HG03342 (cell line): ENCODE data around the gene QSOX1.

Experiments used
- ATAC-seq: cut with Tn5 transposase; IDR thresholded peaks from one replicate; pipeline ENCODE4 v1.9.1; 2021; ENCODE audit warnings: mild to moderate bottlenecking, moderate library complexity; ENCODE audit not compliant: unreplicated experiment

QSOX1 gene

DNA sequence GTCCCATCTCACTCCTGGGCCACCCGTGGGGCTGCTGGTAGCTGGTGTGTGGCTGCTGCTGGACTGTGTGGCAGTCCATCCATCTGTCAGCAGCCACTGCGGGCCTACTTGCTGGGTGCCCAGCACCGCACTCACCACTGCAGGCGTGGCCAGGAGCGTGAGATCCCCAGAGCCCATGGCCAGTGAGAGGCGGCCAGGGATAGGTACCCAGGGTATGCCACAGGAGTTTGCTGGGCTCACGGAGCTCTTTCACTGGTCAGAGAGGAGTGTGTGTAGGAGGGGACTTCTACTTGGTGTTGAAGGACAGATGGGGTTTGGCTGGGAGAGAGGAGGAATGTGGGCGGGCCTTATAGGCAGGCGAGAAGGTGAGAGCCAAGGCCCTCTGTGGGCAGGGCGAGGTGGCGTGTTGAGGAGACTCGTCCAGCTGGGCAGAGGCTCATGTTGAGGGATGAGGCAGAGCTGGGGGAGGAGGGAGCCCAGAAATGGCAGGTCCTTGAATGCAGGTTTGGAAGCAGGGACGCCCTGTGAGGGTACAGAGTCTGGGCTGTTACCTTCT, 15.0 kb downstream of the QSOX1 start:
- no peak for ATAC-seq

DNA sequence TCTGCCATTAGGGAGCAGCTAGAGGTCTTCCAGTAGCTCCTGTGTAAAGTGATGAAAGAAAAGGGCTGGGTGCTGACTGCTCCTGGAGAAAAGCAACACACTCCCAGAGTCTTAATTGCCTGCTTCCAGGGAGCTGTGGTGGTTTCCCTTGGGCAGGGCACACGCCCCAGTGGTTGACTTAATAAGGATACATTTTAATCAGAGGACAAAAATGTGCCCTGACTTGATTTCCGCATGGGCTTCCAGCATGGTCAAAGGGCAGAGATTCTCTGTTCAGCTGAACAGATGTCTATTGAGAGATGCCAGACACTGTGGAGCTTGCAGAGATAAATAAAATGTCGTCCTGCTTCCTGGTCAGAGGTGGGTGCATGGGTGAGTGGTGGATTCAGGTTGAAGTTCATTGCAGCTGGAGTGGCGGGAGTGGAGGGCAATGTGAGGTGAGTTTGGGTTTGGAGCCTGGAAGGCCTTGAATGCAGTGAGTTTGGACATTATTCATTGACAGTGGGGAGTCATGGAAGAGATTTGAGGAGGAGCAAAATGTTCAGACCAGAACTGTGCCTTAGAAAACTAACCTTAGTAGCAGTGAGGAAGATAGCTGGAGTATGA, 16.0 kb downstream of the QSOX1 start:
- ATAC-seq = no peak

DNA sequence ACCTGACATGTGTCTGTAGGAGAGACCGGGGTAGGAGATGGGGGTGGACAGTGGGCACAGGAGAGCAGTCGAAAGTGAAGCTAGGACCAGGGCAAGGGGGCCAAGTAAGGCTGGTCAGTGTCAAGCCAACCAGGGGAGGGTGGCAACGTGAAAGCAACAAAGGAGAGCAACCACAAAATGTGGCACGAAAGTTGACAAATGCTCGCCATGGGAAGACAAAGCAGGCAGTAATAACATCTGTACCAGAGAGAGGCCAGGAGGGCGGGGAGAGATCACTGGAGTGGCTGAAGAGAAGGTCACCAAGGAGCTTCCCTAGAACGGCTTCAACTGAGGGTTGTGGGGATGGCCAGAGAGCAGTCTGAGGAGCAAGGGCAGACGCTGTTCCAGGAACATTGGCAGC, 17.0 kb downstream of the QSOX1 start:
- ATAC-seq = no peak

DNA sequence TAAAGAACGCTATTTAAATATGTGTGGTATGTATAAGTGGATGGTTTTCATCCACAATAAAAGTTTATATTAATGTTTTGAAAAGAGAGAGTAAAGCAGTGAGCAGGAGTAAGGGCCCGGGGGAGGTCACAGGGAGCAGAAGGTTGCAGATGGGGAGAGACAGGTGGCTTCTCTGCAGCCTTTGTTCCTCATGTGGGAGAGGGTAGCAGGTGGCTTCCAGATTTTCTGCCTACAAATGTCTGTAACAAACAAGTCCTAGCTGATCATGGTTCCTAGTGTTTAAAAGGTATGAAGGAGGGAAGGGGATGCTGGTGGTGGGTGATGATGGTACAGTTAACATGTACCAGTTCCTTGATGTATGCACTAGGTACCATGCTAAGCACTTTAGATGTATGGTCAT, 18.8 kb downstream of the QSOX1 start:
- ATAC-seq = no peak

DNA sequence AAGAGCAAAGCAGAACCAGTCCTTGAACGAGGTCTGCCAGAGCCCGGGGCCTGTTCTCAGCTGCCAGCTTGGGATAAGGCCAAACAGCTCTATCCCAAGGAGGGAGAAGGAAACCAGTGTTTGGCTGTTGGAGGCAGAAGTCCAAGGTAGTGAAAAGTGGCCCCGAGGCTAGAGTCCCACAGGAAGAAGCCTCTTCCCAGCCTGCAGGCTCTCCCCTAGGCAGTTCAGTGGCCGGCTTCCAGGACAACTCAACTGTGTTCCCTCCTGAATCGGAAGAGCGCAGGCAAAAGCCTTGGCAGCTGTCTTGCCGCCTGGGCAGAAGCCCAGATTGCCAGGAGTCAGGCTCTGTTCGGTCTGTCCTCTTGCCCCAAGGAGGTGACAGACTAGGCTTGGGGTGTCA, 19.3 kb downstream of the QSOX1 start:
- no peak for ATAC-seq

DNA sequence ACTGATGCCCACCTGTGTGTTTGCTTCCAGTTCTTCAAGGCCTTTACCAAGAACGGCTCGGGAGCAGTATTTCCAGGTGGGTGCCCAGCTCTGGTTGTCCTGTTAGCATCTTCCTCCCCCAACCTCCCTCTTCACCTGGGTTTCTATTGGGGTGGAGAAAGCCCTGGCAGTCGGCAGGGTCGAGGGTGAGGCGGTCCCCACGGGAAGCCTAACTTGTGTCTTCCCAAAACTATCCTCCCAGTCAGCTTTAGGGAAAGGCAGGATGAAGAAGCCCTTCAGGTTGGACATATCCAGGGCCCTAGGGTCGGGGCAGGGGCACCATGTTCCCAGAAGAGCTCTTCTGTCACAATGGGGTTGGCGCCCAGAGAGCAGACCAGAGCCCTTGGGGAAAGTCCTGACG, 20.6 kb downstream of the QSOX1 start:
- ATAC-seq = no peak

DNA sequence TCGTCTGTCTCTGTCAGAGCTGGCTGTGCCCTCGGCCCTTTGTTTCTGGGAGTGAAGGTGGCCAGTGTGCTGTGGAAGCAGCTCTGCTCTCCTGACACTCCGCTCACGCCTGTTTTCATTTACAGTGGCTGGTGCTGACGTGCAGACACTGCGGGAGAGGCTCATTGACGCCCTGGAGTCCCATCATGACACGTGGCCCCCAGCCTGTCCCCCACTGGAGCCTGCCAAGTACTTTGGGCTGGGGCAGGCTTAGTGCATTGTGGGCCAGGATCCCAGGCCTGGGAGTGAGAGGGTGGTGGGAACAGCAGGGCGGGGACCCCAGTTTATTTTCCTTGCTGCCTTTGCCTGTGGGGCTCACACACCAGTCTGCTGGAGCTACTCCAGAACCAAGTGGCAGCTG, 21.1 kb downstream of the QSOX1 start:
- ATAC-seq = no peak

DNA sequence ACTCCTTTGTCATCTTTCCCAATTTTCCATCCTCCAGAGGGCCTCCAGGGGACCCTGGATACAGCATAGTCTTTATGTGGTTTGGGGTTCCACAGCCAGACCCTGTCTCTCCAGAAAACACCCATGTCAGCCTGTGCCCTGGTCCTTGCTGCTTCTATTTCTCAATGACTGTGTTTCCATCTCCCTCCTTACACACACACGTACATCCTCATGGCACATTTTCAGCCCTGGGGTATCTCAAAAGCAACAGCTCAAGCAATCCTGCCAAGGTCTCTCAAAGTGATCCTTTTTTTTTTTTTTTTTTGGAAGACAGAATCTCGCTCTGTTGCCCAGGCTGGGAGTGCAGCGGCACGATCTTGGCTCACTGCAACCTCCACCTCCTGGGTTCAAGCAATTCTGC, 22.3 kb downstream of the QSOX1 start:
- ATAC-seq = no peak

DNA sequence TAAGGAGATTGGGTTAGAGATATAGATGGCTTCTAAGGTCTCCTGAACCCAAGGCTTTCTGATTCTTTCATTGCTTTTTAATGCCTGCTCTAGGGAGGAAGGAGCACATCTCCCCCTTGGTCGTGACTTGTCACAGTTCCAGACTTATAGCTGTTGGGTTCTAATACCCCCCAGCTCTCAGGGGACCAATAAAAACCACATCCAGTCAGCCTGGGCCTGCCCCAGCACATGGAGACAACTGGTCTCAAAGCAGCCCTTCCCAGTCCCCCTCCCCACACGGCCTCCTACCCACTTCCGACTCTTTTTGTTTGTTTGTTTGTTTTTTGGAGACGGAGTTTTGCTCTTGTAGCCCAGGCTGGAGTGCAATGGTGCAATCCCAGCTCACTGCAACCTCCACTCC, 23.3 kb downstream of the QSOX1 start:
- ATAC-seq = no peak

DNA sequence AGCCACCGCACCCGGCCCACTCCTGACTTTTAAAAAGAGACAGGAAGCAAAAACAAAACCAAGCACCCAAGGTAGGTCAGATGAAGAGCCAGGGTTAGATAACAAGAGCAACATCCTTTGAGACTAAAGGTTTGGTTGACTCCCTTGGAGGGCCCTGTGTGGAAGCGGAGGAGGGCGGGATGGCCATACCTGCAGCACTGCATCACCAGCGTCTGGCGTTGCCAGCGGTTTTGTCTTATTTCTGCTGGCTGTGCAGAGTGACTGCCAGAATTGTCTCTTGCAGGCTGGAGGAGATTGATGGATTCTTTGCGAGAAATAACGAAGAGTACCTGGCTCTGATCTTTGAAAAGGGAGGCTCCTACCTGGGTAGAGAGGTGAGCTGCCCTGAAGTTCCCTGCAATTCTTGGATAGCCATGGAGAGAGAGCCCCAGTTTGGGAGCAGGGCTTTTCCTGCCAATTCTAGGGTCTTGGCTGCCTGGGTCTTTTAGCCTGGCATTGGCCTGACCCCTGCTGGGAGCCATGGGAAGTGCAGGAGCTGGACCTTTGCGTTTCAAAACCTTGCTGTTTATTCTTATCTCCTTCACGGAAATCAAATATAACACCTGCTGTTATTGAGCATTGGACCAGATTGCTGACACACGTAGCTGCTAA, 24.0 kb downstream of the QSOX1 start:
- peak; percentile 63 for ATAC-seq

DNA sequence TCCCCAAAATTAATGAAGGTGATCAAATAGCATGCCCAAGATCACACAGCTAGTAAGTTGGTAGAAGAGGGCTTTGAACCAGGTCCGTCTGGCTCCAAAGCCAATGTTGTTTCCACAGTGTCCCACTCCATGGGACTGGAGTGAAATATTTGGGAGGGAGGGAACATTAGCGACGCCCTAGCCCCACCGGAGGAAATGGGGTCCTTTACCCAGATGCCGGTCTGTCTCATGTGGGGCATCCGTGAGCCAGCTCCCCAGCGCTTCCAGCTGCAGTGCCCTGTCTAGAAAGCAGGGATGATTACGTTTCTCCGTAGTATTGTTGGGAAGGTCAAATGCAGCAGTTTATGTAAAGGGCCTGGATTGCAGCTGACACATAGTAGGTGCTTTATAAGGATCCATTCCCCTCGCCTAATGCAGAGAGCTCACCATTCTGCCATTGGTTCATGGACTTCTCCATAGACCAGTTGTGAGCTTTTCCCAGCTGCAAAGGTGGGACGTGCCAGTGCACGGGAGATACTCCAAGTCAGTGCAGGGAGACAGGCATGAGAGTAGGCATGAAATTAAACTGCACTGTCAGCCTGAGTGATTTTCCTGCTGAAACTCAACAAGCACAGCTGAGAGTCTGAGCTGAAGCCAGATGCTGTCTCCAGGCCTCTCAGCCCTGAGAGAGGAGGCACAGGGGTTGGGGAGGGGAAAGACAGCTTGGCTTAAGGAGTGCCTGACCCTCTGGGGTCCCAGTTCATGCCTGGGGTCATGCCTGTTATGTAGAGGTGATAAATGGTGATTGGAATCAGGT, 24.7 kb downstream of the QSOX1 start:
- ATAC-seq = no peak

DNA sequence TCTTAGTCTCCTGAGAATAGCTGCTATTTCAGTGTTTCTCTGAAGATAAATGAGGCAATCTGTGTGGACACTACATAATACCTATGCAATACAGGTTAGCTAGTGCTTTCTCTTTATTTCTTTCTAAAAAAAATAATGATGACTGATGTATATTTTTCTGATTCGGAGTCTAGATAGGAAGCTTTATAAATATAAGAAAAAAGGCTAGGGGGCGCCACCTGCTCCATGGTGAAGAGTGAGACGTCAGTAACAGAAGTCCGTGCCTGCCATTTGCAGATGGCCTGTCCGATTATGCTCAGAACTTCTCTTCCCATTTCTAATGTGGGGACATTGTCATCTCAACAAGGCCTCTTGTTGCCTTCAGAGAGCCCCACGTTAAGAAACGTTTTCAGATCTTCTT, 26.4 kb downstream of the QSOX1 start:
- ATAC-seq = no peak

DNA sequence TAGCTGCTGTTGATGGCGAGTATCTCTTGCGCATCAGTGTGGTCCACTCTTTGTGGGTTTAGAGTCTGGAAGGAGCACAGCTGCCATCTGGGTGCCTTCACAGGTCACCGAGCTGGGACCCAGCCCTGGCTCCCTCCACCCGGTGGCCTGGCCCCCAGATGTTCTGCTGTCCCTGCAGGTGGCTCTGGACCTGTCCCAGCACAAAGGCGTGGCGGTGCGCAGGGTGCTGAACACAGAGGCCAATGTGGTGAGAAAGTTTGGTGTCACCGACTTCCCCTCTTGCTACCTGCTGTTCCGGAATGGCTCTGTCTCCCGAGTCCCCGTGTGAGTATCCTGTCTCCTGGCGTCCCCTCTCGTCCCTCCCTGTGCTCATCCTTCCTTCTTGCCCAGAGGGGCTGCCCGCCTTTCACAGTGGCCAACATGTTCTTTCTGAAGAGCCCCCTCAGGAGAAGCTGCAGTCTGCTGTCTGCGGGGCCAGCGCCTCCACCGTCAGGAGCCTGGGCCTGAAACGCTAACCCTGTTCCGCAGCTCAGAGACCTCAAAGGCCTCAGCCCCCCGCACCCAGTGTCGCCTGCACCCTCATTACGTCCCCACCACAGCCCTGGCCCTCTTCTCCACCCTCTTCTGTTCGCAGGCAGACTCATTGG, 27.4 kb downstream of the QSOX1 start:
- ATAC-seq = no peak

DNA sequence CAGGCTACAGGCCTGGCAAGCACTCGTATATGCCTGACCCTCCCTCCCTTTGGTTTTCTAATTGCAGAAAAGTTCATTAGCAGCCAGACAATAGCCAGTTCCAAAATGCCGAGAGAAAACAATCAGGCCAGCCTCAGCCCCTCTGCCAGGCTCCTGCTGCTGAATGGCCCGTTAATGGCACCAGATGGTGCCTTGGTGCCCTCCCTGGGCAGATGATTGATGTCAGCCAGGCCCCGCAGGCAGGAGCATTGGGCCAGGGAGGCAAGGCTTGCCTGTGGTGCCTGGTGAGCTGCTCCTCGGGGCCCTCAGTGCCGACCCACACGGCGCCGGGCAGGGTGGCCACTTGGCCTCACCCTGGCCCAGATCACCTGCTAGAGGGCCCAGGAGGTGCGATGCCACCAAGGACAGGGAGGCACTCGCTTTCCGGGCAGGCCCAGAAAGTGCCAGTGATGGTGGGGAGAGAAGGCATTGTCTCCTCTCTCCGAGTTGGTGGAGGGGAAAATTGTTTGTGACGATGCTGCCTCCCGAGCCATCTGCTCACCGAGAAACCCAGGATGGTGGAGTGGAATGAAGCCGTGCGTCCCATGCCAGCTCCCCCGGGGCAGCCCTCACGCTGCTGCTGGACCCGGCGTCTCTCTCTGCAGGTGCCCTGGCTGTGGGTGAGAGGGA, 28.1 kb downstream of the QSOX1 start:
- ATAC-seq = no peak

DNA sequence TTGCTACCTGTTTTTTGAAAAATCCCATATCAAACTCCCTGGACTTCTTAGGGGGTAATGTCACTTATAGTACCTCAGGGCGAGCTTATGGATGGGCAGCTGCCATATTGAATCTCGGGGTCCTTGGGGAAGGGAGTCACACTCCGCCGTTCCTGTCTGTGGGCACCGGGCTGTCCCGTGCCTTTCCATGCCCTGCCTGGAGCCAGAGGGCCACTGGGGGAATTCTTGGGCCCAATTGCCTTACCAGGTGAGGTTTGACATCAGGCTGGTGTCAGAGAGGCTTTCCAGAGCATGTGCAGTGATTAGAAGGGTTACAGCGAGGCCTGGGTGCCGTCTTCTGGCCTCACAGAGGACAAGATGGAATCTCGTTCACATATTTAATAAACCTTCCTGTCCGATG, 28.8 kb downstream of the QSOX1 start:
- no peak for ATAC-seq

DNA sequence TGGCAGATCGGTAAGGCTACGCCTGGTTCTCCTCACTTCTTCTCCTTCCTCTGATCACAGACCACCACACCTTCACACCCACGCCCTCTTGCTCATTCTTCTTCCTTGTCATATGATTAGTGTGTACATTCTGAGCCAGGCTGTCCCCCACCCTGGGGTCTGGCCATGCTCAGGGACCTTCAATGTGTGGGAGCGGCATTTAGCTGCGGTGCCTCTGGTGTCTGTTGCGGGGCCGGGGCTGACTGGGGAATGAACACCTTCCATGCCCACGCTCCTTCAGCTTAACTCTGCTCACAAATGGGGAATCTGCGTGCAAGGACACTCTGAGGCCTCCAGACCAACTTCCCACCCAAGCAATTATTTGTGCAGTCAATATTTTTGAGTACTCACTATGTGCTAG, 29.4 kb downstream of the QSOX1 start:
- ATAC-seq = no peak

DNA sequence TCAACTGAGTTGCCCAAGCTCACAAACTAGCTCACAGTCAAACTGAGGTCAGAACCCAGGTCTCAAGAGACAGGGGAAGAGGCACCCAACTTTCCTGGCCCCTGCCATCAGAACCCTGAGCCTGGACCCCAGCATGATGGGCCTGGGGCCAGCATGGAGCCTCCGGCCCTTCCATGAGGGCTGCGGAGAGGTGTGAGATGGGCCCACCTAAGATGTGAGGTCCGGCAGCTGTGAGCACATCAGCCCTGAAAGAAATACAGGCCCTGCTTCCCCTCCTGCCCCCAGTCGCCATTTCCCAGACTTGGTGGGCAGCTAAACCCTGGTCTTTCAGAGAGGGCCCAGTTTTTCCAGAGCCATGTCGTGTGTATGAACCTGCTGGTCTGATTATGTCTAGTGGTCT, 30.6 kb downstream of the QSOX1 start:
- no peak for ATAC-seq

DNA sequence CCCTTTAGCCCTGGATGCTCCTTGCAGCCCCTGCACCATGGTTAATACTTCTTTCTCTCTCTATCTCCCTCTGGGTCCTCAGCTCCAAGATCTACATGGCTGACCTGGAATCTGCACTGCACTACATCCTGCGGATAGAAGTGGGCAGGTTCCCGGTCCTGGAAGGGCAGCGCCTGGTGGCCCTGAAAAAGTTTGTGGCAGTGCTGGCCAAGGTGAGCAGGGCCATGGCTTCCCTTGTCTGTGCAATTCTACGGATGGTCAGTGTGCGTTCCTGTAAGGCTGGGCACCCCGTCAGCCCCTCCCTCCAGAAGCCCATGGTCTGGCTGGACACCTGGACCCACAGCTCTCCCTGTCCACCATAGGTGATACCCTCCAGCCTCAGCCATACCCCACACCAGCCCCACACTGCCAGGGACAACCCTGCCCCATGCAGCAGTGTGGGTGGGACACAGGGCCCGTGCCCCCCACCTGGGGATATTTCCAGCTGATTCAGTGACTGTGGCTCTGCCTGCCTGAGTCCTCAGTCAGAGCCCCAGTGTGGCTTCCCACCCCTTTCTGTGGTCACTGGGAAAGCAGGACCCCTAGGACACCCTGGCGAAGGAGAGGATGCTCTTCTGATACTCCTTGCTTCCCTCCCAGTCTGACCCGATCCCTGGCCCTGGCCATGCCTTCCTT, 31.4 kb downstream of the QSOX1 start:
- no peak for ATAC-seq

DNA sequence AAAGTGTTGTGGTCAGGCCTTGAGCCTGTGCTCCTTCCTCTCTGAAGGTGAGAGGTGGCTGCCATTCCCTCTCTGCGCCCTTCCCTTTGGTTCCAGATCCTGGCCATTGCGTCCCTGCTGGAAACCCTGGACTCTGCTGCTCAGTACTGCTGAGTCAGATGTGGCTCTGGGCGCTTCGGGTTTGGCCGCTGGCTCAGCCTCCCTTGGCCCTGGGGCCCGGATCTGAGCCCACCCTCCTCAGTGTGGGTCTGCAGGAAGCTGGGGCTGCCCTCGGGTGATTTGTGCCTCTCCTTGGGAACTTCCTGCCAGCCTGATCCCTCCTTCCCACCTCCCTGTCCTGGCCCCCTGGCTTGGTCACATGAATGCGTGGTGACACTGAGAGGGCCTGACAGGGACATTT, 32.2 kb downstream of the QSOX1 start:
- no peak for ATAC-seq

DNA sequence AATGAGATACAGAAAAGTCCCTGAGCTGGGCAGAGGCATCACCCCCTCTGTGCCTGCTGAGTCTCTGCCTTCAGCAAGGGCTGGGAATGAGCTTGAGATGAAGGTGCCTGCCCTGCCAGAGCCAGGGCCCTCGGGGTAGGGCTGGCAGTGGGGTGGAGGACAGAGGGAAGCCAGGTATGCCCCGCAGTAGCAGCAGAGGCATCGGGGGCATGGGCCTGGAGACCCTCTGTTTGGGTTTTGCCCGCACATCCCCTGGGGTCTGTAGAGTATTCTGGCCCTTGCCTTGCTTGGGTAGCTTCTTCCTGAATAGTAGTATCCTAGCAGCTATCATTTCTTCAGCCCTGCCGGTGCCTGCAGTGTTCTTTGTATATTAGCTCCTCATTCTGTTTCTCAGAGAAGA, 33.0 kb downstream of the QSOX1 start:
- ATAC-seq = no peak
